ENCODE results near the gene ELAC2.

ELAC2 gene

DNA sequence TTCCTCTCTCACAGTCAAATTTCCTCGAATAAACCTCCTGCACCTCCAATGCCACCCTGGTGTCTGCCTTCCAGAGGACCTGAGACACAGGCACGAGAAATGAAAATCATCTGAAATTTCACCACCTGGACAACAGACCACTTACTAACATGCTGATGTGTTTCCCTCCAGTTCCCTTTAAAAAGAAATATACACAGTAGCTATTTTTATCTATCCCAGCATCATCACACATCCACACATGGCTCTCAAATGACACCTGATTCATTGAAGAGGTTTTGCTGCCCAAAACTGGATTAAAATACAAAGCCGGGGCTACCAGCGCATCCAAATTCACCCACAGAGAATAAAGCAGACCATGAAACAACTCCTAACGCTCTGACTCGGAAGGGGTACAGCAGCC is 13.9 kb downstream of the ELAC2 start:
- no peak overlapping the region for H2BK15ac ChIP-seq (replicated peaks; ENCODE audit: low read depth)
- no peak overlapping the region for H4K8ac ChIP-seq (ENCODE audit: low read depth, low read length)
- no peak overlapping the region for H4K5ac ChIP-seq (ENCODE audit: low read length)
- DNase-seq = no peak
- H2BK5ac ChIP-seq (ENCODE audit: low read length) = no peak overlapping the region
- no CpG with 5 or more reads among the region's 6 CpGs for WGBS (ENCODE audit: extremely low coverage, insufficient coverage, low lambda C conversion rate)
- no peaks in the 10 kb centered on the region for H3K79me2 ChIP-seq (ENCODE audit: control insufficient read depth, insufficient read depth, low read length)
- H3K23ac ChIP-seq (ENCODE audit: low read length) = no peak overlapping the region
- H2AK5ac ChIP-seq (ENCODE audit: low read length) = no peak overlapping the region
- H3K79me1 ChIP-seq (ENCODE audit: low read length) = peaks cover 4% of the 10 kb centered on the region
- H2BK120ac ChIP-seq (ENCODE audit: low read depth, low read length) = no peak overlapping the region
- no peak overlapping the region for H3K27ac ChIP-seq (ENCODE audit: low read depth, low read length)
- H3K27me3 ChIP-seq (ENCODE audit: insufficient read depth, low read length, poor library complexity) = no peaks in the 10 kb centered on the region
- no peak overlapping the region for H3K4me2 ChIP-seq (ENCODE audit: low read length)
- H3K36me3 ChIP-seq (ENCODE audit: control insufficient read depth, insufficient read depth, low read length) = peaks cover 22% of the 10 kb centered on the region
- no peak overlapping the region for H3K9ac ChIP-seq (ENCODE audit: low read length)
- no peak overlapping the region for H3K56ac ChIP-seq (ENCODE audit: low read length)
- H3K4ac ChIP-seq (ENCODE audit: low read depth, low read length) = no peak overlapping the region
- H3K18ac ChIP-seq (ENCODE audit: low read length) = no peak overlapping the region
- H3K4me1 ChIP-seq (ENCODE audit: control insufficient read depth, low read depth, low read length) = no peaks in the 10 kb centered on the region
- H3K4me3 ChIP-seq (ENCODE audit: low read length) = no peak overlapping the region

DNA sequence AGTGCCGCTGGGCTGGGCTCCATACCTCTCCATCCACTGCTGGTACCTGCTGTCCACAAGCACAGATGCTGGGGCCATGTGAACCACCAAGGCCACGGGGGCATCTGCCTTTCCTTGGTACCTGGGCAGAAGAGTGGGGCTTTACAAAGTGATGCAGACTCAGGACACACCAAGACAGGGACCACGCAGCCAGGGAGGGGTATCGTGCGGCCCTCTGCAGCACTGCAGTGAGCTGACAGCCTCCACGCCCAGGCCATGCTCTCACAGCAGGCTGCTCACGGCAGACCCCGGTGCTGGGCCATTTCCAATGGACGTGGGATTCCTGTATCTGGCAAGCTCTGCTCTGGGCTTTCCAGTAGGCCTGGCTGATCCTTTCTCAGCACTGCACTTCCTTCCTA is 14.4 kb downstream of the ELAC2 start:
- H3K23ac ChIP-seq (ENCODE audit: low read length) = no peak overlapping the region
- H3K79me2 ChIP-seq (ENCODE audit: control insufficient read depth, insufficient read depth, low read length) = no peaks in the 10 kb centered on the region
- no peak overlapping the region for H2BK5ac ChIP-seq (ENCODE audit: low read length)
- no peak for DNase-seq
- no peak overlapping the region for H3K9ac ChIP-seq (ENCODE audit: low read length)
- H4K8ac ChIP-seq (ENCODE audit: low read depth, low read length) = no peak overlapping the region
- no peak overlapping the region for H3K4me3 ChIP-seq (ENCODE audit: low read length)
- H2BK120ac ChIP-seq (ENCODE audit: low read depth, low read length) = no peak overlapping the region
- H3K4ac ChIP-seq (ENCODE audit: low read depth, low read length) = no peak overlapping the region
- H2AK5ac ChIP-seq (ENCODE audit: low read length) = no peak overlapping the region
- H3K27me3 ChIP-seq (ENCODE audit: insufficient read depth, low read length, poor library complexity) = no peaks in the 10 kb centered on the region
- no peak overlapping the region for H3K56ac ChIP-seq (ENCODE audit: low read length)
- H3K18ac ChIP-seq (ENCODE audit: low read length) = no peak overlapping the region
- no CpG with 5 or more reads among the region's 9 CpGs for WGBS (ENCODE audit: extremely low coverage, insufficient coverage, low lambda C conversion rate)
- no peak overlapping the region for H3K27ac ChIP-seq (ENCODE audit: low read depth, low read length)
- H3K79me1 ChIP-seq (ENCODE audit: low read length) = peaks cover 4% of the 10 kb centered on the region
- H4K5ac ChIP-seq (ENCODE audit: low read length) = no peak overlapping the region
- no peak overlapping the region for H2BK15ac ChIP-seq (replicated peaks; ENCODE audit: low read depth)
- H3K36me3 ChIP-seq (ENCODE audit: control insufficient read depth, insufficient read depth, low read length) = peaks cover 22% of the 10 kb centered on the region
- no peak overlapping the region for H3K4me2 ChIP-seq (ENCODE audit: low read length)
- H3K4me1 ChIP-seq (ENCODE audit: control insufficient read depth, low read depth, low read length) = no peaks in the 10 kb centered on the region

DNA sequence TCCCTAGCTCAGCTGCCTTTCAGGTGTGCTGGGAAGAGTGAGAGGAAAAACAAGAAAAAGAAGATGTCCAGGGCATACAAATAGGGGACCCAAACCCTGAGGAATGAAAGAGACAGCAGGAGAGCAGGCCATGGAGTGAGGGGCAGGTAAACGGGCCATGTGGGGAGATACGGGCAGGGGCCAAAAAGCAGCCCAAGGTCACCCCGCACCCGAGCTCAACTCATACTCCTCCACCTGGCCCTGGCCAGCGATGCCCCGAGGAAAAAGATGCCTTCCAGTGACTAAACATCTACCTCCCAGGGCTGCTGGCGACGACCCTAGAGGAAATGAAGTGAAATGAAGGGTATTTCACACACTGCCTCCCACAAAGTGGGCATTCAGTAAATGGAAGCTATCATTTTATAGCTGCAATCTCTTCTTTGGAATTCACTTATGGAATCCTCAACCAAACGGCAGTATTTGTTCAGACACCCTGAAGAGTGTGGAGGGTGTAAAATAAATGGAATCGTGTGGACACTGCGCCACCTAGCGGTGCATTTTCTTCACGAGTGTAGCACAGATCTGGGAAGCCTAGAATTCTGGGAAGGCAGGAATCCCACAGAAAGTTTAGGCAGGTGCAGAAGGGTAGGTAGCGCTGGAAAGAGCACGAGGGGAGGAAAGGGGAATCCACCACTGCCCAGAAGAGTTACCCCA is 14.9 kb downstream of the ELAC2 start:
- Histone ChIP-seq H4K5ac (ENCODE audit: low read length) (no peak overlapping the region), H2BK5ac (ENCODE audit: low read length) (no peak overlapping the region), H3K4ac (ENCODE audit: low read depth, low read length) (no peak overlapping the region), H2BK120ac (ENCODE audit: low read depth, low read length) (no peak overlapping the region), H3K27me3 (ENCODE audit: insufficient read depth, low read length, poor library complexity) (no peaks in the 10 kb centered on the region), H3K79me1 (ENCODE audit: low read length) (peaks cover 4% of the 10 kb centered on the region), H3K4me3 (ENCODE audit: low read length) (no peak overlapping the region), H3K4me2 (ENCODE audit: low read length) (no peak overlapping the region), H2BK15ac (replicated peaks; ENCODE audit: low read depth) (no peak overlapping the region), H3K36me3 (ENCODE audit: control insufficient read depth, insufficient read depth, low read length) (peaks cover 25% of the 10 kb centered on the region), H3K9ac (ENCODE audit: low read length) (no peak overlapping the region), H4K8ac (ENCODE audit: low read depth, low read length) (no peak overlapping the region), H3K4me1 (ENCODE audit: control insufficient read depth, low read depth, low read length) (no peaks in the 10 kb centered on the region), H3K79me2 (ENCODE audit: control insufficient read depth, insufficient read depth, low read length) (no peaks in the 10 kb centered on the region), H2AK5ac (ENCODE audit: low read length) (no peak overlapping the region), H3K23ac (ENCODE audit: low read length) (no peak overlapping the region), H3K27ac (ENCODE audit: low read depth, low read length) (no peak overlapping the region), H3K56ac (ENCODE audit: low read length) (no peak overlapping the region), H3K18ac (ENCODE audit: low read length) (no peak overlapping the region)
- peak; percentile 74 for DNase-seq
- no CpG with 5 or more reads among the region's 15 CpGs for WGBS (ENCODE audit: extremely low coverage, insufficient coverage, low lambda C conversion rate)

DNA sequence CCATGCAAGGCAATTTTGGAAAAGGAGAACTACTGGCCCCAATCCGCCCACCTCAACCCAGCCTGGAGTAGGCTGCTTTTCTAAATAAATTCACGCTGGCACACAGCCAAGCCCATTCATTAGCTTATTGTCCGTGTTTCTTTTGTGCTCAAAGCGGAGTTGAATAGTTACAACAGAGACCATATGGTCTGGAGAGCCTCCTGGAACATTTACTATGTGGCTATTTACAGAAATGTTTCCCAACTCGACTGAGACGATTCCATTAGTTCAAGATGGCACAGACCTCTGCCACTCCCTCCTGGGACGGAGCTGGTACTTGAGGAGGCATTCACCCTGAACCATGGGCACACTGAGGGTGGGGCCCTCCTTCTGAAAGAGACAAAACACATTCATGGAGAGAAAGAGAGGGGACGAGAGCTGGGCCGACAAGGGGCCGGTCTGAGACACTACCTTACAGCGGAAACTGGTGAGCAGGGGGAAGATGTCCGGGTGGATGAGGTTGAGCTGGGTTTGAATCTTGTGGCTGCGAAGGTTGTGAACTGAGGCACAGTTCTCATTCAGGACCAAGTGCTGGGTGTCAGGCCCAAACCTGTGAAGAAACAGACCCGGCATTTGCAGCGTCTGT is 15.7 kb downstream of the ELAC2 start:
- no peak overlapping the region for H3K56ac ChIP-seq (ENCODE audit: low read length)
- H3K27me3 ChIP-seq (ENCODE audit: insufficient read depth, low read length, poor library complexity) = no peaks in the 10 kb centered on the region
- H3K79me2 ChIP-seq (ENCODE audit: control insufficient read depth, insufficient read depth, low read length) = no peaks in the 10 kb centered on the region
- no peak overlapping the region for H3K18ac ChIP-seq (ENCODE audit: low read length)
- H3K4me1 ChIP-seq (ENCODE audit: control insufficient read depth, low read depth, low read length) = no peaks in the 10 kb centered on the region
- peaks cover 27% of the 10 kb centered on the region for H3K36me3 ChIP-seq (ENCODE audit: control insufficient read depth, insufficient read depth, low read length)
- H3K27ac ChIP-seq (ENCODE audit: low read depth, low read length) = no peak overlapping the region
- H3K23ac ChIP-seq (ENCODE audit: low read length) = no peak overlapping the region
- no peak overlapping the region for H4K8ac ChIP-seq (ENCODE audit: low read depth, low read length)
- DNase-seq = no peak
- no peak overlapping the region for H3K4ac ChIP-seq (ENCODE audit: low read depth, low read length)
- no peak overlapping the region for H3K4me3 ChIP-seq (ENCODE audit: low read length)
- no peak overlapping the region for H2BK15ac ChIP-seq (replicated peaks; ENCODE audit: low read depth)
- no peak overlapping the region for H2BK120ac ChIP-seq (ENCODE audit: low read depth, low read length)
- WGBS (ENCODE audit: extremely low coverage, insufficient coverage, low lambda C conversion rate) = no CpG with 5 or more reads among the region's 15 CpGs
- no peak overlapping the region for H3K4me2 ChIP-seq (ENCODE audit: low read length)
- H3K79me1 ChIP-seq (ENCODE audit: low read length) = peaks cover 4% of the 10 kb centered on the region
- no peak overlapping the region for H2BK5ac ChIP-seq (ENCODE audit: low read length)
- no peak overlapping the region for H3K9ac ChIP-seq (ENCODE audit: low read length)
- H2AK5ac ChIP-seq (ENCODE audit: low read length) = no peak overlapping the region
- no peak overlapping the region for H4K5ac ChIP-seq (ENCODE audit: low read length)

DNA sequence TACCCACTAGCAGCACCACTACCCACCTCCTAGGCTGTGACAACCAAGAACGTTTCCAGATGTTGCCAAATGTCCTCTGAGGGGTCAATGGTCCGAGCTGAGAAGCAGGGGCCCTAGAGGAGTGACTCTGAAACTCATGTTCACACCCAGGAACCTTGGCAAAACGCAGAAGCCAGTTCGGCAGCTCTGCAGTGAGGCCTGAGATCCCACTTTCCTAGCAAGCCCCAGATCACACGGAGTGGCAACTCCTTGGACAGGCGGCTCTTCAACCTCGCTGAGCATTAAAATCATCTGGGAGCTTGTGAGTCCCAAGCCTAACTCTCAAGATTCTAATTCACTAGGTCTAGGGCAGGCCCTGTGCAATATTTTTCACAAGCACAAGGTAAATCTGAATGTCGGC is 17.3 kb downstream of the ELAC2 start:
- Histone ChIP-seq H3K79me2 (ENCODE audit: control insufficient read depth, insufficient read depth, low read length) (no peaks in the 10 kb centered on the region), H2BK5ac (ENCODE audit: low read length) (no peak overlapping the region), H3K23ac (ENCODE audit: low read length) (no peak overlapping the region), H4K5ac (ENCODE audit: low read length) (no peak overlapping the region), H2BK120ac (ENCODE audit: low read depth, low read length) (no peak overlapping the region), H3K56ac (ENCODE audit: low read length) (no peak overlapping the region), H2AK5ac (ENCODE audit: low read length) (no peak overlapping the region), H3K9ac (ENCODE audit: low read length) (no peak overlapping the region), H3K27ac (ENCODE audit: low read depth, low read length) (no peak overlapping the region), H3K4me3 (ENCODE audit: low read length) (no peak overlapping the region), H3K4me2 (ENCODE audit: low read length) (no peak overlapping the region), H3K79me1 (ENCODE audit: low read length) (peaks cover 4% of the 10 kb centered on the region), H2BK15ac (replicated peaks; ENCODE audit: low read depth) (no peak overlapping the region), H3K27me3 (ENCODE audit: insufficient read depth, low read length, poor library complexity) (no peaks in the 10 kb centered on the region), H3K36me3 (ENCODE audit: control insufficient read depth, insufficient read depth, low read length) (peaks cover 32% of the 10 kb centered on the region), H3K18ac (ENCODE audit: low read length) (no peak overlapping the region), H4K8ac (ENCODE audit: low read depth, low read length) (no peak overlapping the region), H3K4ac (ENCODE audit: low read depth, low read length) (no peak overlapping the region), H3K4me1 (ENCODE audit: control insufficient read depth, low read depth, low read length) (no peaks in the 10 kb centered on the region)
- no CpG with 5 or more reads among the region's 8 CpGs for WGBS (ENCODE audit: extremely low coverage, insufficient coverage, low lambda C conversion rate)
- DNase-seq = no peak

DNA sequence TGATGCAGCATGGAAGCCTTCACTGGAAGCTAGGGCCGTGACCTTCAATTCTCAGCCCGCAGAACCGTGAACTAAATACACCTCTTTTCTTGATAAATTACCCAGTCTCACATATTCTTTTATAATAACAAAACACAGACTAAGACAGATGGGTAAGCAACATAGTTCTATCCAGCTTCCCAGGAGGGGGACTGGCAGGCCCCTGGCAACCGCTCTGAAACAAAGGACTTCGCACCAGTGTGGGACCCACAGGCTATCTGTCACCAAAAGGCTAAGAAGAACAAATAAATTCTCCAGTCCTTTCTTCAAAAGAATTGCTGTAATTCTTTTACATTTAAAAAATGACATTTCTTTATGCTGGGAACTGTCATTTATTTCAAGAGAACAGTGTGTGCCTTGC is 19.0 kb downstream of the ELAC2 start:
- no peak overlapping the region for H2BK5ac ChIP-seq (ENCODE audit: low read length)
- peaks cover 33% of the 10 kb centered on the region for H3K36me3 ChIP-seq (ENCODE audit: control insufficient read depth, insufficient read depth, low read length)
- H3K4me3 ChIP-seq (ENCODE audit: low read length) = no peak overlapping the region
- H2BK120ac ChIP-seq (ENCODE audit: low read depth, low read length) = no peak overlapping the region
- WGBS (ENCODE audit: extremely low coverage, insufficient coverage, low lambda C conversion rate) = no CpG with 5 or more reads among the region's 5 CpGs
- H3K56ac ChIP-seq (ENCODE audit: low read length) = no peak overlapping the region
- no peak for DNase-seq
- no peak overlapping the region for H4K8ac ChIP-seq (ENCODE audit: low read depth, low read length)
- H3K23ac ChIP-seq (ENCODE audit: low read length) = no peak overlapping the region
- no peak overlapping the region for H2BK15ac ChIP-seq (replicated peaks; ENCODE audit: low read depth)
- no peak overlapping the region for H3K18ac ChIP-seq (ENCODE audit: low read length)
- H3K4me1 ChIP-seq (ENCODE audit: control insufficient read depth, low read depth, low read length) = no peaks in the 10 kb centered on the region
- H4K5ac ChIP-seq (ENCODE audit: low read length) = no peak overlapping the region
- no peak overlapping the region for H3K9ac ChIP-seq (ENCODE audit: low read length)
- H3K27ac ChIP-seq (ENCODE audit: low read depth, low read length) = no peak overlapping the region
- no peak overlapping the region for H3K4me2 ChIP-seq (ENCODE audit: low read length)
- H2AK5ac ChIP-seq (ENCODE audit: low read length) = no peak overlapping the region
- peaks cover 4% of the 10 kb centered on the region for H3K79me1 ChIP-seq (ENCODE audit: low read length)
- no peak overlapping the region for H3K4ac ChIP-seq (ENCODE audit: low read depth, low read length)
- H3K27me3 ChIP-seq (ENCODE audit: insufficient read depth, low read length, poor library complexity) = no peaks in the 10 kb centered on the region
- H3K79me2 ChIP-seq (ENCODE audit: control insufficient read depth, insufficient read depth, low read length) = no peaks in the 10 kb centered on the region

Data from mesendoderm (in vitro differentiated cells).